HG03280 (cell line): ENCODE data around the gene FIZ1.
A peak's percentile ranks its signal among the peaks of the same experiment; 100 is the strongest.

ENCODE experiments used
- ATAC-seq: cut with Tn5 transposase; IDR thresholded peaks from one replicate; pipeline ENCODE4 v1.9.1; 2021; ENCODE audit warnings: mild to moderate bottlenecking, moderate library complexity; ENCODE audit not compliant: unreplicated experiment

FIZ1 gene, protein sequence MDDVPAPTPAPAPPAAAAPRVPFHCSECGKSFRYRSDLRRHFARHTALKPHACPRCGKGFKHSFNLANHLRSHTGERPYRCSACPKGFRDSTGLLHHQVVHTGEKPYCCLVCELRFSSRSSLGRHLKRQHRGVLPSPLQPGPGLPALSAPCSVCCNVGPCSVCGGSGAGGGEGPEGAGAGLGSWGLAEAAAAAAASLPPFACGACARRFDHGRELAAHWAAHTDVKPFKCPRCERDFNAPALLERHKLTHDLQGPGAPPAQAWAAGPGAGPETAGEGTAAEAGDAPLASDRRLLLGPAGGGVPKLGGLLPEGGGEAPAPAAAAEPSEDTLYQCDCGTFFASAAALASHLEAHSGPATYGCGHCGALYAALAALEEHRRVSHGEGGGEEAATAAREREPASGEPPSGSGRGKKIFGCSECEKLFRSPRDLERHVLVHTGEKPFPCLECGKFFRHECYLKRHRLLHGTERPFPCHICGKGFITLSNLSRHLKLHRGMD

DNA sequence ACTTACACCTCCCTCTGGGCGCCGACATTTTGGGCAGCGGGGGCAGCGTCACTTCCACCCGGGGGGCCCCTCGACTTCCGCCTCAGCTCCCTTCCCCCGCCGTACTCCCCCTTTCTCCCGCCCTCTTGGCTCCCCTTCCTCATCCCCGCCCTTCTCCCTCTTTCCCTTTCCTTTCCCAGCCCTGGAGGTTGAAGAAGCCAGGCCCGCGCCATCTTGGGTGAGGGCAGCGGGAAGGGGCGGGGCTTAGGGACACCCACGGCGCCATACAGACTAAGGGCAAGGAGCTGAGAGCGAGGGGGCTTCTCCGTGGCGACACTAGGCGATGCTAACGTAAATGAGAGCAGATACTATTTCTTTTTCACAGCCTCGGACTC is at the start of gene FIZ1:
FIZ1 (minus strand) TSS at position 50 of the 374 bp plus-strand sequence. CDS start 1,652 bp downstream, outside the sequence.
- ATAC-seq = peak; percentile 52

DNA sequence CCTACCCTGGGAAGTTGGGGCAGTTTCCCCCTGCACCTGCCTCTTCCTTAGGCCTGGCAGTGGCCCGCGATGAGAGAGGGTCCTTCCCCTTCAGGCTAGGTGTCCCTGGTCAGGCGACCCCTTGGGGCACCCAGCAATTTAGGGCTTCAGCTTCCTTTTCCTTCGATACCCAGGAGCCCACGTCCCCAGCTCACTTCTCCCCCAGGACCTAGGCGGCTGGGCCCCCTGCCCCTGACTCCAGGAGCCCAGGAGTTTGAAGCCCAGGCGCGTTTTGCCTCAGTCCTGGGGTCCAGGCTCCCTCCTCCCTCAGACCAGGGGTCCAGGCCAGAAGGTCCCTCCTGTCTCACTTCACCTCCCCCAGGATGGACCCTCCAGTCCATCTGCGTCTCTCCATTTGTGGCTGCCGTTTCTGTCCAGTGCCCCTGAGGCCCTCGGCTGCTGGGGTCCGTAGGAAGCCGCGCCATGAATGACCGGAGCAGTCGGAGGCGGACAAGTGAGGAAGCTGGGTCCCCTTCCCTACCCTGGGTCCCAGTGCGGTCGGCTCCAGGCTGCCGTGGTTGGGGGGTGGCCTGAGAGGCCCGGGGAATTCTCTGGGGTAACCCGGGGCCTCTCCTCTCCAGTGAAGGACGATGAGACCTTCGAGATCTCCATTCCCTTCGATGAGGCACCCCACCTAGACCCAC is 49.4 kb upstream of the FIZ1 start:
- no peak for ATAC-seq

DNA sequence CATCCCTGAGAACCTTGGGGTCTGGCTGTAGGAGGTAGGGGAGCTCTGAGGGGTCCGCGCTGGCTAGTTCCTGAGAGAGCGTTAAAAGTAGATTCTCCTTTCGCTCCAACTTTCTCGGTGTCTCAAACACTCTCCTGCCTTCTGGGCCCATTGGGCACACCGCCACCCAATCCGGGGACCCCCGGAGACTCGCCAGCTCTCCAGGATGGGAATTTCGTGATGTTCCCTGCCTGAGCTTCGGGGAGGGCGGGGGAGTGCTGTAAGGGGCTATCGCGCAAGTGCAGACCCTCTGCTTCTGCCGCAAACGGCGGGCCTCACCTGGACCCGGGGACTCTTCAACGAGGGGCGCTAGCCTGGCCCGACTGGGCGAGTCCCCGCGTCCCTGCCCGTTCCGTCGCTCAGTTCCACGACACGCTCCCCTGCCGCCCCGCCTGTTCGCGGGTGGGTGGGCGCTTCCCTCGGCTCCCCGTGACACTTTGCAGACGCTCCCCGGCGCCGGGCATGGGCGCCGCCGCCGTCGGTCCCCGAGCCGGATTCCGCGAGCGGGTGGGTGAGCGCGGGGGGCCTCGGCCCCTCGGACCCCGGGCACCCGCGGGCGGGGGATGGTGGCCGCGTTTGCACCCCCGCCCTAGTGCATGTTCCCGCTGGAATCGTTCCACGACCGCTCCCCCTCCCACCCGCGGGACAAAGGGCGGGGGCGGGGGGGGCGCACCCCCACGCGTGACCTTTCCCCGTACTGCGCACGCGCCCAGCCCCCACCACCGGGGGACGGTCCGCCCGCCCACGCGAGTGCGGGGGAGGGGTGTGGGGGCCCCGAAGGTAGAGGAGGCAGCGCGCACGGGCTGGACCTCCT is 48.6 kb upstream of the FIZ1 start, which contains the start of gene CCDC106:
CCDC106 (plus strand) TSS at position 481 of the 853 bp plus-strand sequence. CDS start 835 bp downstream, outside the sequence.
- ATAC-seq = peak; percentile 34

DNA sequence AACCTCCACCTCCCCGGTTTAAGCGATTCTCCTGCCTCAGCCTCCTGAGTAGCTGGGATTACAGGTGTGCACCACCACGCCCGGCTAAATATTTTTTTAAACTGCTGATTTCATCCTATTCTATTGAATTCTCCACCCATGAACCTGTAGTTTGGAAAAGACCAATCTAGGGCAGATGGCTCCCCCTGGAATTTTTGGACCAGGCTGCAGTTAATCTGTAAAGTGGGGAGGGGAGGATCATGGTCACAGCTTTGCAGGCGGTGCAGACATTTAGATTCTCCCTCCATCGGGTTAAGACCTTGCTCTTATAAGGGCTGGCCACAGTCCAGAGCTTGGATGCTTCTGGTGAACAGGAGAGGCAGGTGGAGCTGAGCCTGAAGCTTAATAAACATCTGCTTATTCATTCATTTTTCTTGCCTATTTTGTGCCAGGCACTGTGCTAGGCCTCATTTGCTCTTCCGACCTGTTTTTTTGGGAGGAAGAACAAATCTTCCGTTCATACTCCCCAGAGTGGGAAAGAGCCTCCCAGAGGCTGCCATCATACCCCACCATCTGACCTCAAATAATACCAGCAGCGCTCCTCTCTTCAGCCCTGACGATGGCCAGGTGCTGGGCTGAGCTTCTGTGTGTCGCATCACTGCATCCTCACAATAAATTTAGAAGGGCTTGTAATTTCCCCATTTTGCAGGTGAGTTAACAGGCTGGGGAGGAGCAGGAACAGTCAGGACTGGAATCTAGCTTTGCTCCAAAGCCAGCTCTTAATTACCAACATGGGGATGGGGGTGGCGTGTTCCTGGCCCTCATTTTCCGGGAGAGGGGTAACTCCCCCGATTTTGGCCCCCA is 47.8 kb upstream of the FIZ1 start:
- ATAC-seq = no peak

DNA sequence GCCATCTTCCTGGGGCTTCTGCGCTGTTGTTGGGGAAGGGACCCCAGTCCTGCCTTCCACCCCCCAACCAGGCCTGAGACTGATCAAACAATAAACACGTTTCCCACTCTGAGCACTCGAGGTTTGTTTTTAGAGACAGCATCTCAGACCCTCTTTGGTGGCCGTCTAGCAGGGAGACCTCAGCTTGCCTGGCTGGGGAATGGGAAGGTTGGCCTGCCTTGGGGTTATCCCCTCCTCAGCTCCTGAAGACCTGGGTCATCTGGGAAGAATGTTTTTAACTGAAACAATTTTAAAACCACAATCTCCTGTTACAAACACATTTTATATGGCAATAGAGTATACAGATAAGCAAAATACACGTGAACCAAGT is 46.2 kb upstream of the FIZ1 start:
- ATAC-seq = no peak

DNA sequence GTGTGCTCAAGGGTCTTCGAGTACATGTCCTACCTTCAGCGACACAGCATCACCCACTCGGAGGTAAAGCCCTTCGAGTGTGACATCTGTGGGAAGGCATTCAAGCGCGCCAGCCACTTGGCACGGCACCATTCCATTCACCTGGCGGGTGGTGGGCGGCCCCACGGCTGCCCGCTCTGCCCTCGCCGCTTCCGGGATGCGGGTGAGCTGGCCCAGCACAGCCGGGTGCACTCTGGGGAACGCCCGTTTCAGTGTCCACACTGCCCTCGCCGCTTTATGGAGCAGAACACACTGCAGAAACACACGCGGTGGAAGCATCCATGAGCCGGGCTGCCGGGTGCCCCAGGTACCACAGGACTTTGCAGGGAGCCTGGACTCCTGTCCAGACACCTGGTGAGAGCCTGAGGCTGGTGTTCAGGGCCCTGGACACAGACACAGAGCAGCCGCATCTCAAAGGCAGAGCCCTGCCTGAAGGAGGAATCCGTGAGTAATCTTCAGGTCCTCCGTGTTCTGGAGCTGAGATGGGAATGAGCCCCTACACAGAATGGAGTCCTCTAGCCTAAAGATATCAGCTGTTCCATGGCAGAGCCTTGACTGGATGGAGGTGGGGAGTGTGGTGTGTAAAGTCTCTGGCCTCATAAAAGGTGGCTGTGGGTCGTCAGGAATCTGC is 45.7 kb upstream of the FIZ1 start:
- no peak for ATAC-seq

DNA sequence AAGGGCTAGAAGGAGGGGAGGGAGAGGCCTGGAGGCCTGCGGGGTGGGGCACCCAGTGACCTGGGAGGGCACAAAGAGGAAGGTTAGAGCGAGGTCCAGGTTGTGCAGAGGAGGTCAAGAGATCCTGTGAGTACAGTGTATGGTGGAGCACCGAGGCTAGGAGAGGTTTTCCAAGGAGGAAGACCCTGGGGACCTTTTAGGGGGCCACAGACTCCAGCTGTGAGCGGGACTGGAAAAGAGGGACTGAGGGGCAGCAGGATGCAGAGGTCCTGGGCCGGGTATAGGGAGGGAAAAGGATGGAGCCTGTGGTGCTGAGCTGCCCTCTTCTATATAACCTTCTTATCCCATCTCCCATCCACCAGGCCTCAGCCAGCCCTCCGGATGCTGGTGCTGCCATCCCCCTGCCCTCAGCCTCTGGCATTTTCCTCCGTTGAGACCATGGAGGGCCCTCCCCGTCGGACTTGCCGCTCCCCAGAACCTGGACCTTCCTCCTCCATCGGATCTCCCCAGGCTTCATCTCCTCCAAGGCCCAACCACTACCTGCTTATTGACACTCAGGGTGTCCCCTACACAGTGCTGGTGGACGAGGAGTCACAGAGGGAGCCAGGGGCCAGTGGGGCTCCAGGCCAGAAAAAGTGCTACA is 45.0 kb upstream of the FIZ1 start:
- ATAC-seq = no peak

DNA sequence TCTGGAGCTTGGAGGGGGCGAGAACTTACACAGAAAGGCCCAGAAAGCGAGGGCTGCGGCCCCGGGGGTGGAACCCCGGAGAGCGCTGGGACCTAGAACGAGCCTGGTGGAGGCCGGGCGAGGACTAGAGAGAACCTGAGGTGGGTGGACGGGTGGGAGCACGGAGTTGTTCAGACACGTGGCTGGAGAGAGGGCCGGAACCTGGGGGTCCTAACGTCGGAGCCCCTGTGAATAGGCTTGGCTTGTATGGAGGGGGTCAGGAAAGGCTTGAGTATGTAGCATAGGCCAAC is 44.5 kb upstream of the FIZ1 start:
- ATAC-seq = no peak

DNA sequence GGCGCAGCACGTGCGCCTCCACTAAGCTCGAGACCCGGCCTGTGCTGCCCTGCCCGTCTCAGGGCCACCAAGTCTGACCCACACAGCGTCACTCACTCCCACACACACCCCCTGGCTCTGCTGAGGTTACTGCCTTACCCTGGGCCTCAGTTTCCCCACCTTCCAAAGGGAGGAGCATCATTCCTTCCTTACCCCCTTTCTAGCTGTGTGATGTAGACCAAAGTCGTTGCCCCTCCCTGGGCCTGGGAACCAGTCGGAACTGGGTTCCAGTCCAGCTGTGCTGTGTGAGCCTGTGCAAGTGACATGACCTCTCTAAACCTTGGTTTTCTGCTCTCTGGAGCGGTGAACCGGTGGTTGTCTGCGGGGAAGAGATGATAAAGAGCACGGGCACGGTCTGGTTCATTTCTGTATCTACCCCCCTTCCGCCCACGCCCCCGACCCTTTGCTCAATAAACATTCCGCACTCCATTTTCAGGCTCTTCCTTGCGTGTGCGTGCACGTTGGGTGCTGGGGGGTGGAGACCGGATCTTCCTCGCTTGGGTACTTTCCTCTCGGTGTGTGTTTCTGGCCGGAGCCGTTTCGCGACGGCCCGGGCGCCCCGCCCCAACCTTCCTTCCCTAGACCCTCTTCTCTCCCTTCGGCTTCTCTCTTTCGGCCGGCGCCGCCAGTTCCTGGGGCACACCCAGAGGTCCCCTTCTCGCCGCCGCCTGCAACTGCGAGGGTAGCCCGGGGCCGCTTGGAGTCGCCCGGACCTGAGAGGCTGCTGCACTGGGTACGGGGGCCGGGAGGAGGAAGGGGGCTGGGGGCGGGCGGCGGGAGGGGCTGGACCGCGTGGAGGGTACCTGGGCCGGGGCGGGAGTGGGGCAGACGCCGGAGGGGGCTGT is 43.9 kb upstream of the FIZ1 start, which contains the start of gene ZNF581:
ZNF581 (plus strand) TSS at position 647 of the 884 bp plus-strand sequence. CDS start 923 bp downstream, outside the sequence.
- peak; percentile 33 for ATAC-seq

DNA sequence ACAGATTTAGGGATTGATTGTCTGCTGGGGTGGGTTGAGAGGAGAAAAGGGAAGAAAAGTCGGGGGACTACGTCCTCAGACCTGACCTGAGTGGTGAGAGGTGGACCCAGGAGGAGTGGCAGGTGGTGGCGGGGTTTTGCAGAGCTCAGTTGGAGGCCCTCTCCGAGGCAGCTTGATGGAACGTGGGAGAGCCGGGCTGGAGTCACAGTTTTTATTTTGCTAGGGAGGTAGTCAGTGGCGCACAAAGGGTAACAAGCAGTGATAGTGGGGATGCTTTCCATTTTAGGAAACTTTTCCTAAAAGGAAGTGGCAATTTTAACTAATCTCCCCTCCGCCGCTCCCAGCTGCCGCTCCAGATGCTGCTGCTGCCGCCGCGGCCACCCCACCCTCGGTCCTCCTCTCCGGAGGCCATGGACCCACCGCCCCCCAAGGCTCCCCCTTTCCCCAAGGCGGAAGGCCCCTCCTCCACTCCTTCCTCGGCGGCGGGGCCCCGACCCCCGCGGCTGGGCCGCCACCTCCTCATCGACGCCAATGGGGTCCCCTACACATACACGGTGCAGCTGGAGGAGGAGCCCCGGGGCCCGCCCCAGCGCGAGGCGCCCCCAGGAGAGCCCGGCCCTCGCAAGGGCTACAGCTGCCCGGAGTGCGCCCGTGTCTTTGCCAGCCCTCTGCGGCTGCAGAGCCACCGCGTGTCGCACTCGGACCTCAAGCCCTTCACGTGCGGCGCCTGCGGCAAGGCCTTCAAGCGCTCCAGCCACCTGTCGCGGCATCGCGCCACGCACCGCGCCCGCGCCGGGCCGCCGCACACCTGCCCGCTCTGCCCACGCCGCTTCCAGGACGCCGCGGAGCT is 43.1 kb upstream of the FIZ1 start:
- peak; percentile 0 for ATAC-seq

DNA sequence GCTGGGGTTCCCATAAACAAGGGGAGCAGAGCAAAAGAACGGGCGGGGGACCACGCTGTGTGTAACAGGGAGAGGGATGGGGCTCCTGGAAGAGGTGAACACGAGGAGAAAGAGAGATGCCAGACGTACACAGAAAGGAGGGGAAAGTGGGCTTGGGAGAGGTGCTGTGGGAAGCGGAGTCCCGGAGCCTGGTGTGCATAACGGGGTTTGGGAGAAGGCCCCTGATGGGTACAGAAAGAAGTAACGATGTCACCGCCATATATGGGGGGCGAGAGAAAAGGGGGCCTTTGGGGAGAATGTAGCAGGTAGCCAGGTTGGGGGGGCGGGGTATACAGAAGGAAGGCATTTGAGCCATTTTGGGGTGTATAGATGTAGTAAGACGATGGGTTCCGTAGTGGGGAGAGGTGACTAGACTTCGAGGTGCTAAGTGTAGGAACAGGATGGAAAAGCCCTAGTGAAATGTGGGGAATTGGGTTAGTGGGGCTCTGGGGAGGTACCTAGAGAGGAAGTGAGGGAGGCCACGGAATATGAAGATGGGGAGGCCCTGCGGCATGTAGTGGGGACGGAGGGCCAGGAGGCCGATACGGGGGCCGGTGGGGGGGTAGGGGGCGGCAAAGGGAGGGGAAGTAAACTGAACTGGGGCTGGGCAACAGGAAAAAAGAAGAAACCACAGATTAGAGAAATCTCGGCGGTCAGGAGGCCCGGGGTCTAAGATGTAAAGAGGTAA is 42.3 kb upstream of the FIZ1 start:
- ATAC-seq = no peak

DNA sequence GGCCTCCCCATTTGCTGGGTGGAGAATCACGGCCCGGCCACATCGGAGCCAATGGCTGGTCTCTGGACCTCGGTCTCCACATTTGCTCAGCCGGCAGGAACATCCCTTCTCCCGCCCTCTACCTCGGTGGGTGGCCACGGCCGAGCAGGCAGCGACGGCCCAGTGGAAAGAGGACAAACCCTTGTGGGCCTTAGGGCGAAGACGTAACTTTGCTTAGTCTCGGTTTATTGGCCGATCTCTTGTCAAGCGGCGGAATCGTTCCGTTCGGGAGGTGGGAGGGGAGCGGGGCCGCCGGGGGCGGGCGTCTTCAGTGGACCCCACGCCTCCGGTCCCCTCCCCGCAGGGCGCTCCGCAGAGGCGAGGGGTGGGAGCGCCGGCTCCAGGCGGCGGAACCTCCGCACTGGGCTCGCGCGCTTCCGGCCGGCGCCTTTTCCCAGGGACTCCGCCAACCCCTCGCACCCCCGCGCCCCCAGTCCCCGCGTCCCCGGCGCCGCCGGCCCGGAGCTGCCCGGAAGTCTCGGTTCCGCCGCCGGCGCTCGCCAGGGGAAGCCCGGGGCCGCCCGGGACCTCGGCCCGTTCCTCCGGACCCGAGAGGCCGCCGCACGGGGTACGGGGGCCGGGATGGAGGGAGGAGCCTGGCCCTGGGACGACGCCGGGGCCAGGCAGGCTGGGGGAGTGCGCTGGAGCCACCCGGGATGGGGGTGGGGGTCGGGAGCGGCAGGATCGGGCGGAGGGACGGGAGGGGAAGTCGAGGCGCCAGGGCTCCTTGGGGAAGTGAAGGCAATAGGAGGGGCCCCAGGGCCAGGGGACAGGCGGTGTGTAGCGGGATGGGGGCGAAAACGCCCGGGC is 41.5 kb upstream of the FIZ1 start, which contains the start of gene ZNF580:
ZNF580 (plus strand) TSS at position 426 of the 849 bp plus-strand sequence. CDS start 1,507 bp downstream, outside the sequence.
- ATAC-seq = no peak

DNA sequence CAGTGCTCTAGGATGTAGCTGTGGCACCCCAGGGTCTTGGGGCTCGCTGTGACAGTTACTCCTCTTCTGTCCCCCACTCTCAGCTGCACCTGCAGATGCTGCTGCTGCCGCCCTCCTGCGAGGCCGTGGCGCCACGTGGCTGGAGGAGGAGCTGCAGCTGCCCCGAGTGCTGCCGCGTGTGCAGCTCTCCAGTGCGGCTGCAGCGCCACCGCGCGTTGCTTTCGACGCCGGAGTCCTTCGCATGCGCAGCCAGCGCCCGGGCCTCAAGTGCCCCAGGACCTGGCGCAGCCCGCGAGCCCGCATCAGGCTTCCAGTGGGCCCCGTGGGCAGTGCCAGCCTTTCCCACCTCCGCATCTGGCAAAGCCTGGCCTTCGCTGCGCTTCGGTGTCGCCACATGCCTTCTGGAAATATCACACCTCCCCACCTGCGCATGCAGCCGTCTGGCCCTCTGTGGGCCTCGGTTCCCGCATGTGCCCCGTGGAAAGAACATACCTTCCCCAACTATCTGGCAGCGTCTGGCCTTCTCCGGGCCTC is 40.8 kb upstream of the FIZ1 start:
- ATAC-seq = no peak

DNA sequence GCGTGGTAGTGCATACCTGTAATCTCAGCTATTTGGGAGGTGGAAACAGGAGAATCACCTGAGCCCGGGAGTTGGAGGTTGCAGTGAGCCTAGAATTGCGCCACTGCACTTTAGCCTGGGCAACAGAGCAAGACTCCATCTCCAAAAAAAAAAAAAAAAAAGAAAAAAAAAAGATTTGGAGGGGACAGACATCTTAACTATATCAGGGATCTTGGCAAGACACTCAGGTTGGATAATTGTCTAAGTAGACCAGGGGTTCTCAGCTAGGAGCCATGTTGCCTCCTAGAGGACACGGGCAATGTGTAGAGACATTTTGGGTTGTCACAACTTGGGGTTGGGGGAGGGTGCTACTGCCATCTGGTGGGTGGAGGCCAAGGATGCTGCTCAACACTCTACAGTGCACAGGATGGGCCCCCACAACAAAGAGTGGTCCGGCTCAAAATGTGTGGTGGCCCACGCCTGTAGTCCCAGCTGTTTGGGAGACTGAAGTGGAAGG is 39.6 kb upstream of the FIZ1 start:
- no peak for ATAC-seq

DNA sequence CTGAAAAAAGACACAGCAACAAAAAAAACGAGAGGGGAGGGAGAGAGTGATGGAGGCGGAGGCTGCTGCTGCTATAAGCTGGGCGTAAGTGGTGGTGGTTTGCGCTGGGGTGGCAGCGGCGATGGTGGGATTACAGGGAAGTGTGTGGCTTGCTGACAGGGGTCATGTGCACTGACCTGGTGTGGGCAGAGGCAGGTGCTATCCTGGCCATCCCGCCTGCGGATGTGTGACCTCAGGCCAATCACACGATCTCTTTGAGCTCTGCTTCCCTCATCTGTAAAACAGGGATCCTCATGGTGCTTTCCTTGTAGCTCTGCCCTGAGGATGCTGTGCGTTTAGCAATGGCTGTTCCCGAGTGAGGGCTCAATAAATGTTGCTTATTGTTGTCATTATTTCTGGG is 38.2 kb upstream of the FIZ1 start:
- ATAC-seq = no peak
